ENCODE results near the gene ANXA6.
"Not testable (repeated sequence)": the region's sequence is repeated elsewhere in the genome, so short reads cannot be mapped to it uniquely, and the experiment has no call there.

- TF ChIP-seq CTCF (IDR thresholded peaks at IDR 0.05); EZH2 (IDR thresholded peaks at IDR 0.05; ENCODE audit: borderline replicate concordance, insufficient read depth, low read depth, low read length, poor library complexity, severe bottlenecking): not testable (repeated sequence)
Measured at GRCh38 chr5:151197291-151197600, 39.7 kb upstream of the ANXA6 start.

Data from B cell (primary cell).